Heart left ventricle (tissue), 16 donors: ENCODE results near the gene PTPRK. TPM values are rescaled to one million over a fixed set of nuclear protein-coding genes. Genes with fewer than 3 reads are reported as not detected.
A peak's percentile ranks its signal among the peaks of the same experiment; 100 is the strongest.

Source experiments
- ATAC-seq, 4 donors: fragments of 200-7000 bp; cut with Tn5 transposase; one replicate each; pipeline ENCODE4 v1.9.1; 2020 to 2022; ENCODE audit warnings: moderate library complexity in 4 of 4, mild to moderate bottlenecking in 3 of 4, moderate number of reproducible peaks in 1 of 4
- DNase-seq, 5 donors: peaks; one replicate each; pipeline ENCODE4 v3.0.0-alpha.2; 2020
- H3K27ac ChIP-seq, 12 donors: fragments of 200-600 bp; sonication (generic) in 4 of 12; one replicate each; pipeline versions ENCODE4 v1.5.0 to v1.8.0; 2016 to 2022; ENCODE audit warnings: mild to moderate bottlenecking in 2 of 12
- H3K27me3 ChIP-seq, 9 donors: fragments of 200-600 bp; sonication (generic) in 2 of 9; one replicate each; pipeline versions ENCODE4 v1.5.1 to v1.8.0; 2016 to 2022; ENCODE audit warnings: mild to moderate bottlenecking in 3 of 9
- H3K36me3 ChIP-seq, 9 donors: fragments of 200-600 bp; sonication (generic) in 2 of 9; one replicate each; pipeline versions ENCODE4 v1.5.0 to v1.8.0; 2018 to 2022; ENCODE audit warnings: mild to moderate bottlenecking in 2 of 9
- H3K4me1 ChIP-seq, 12 donors: fragments of 200-600 bp; sonication (generic) in 4 of 12; one replicate each; pipeline versions ENCODE4 v1.5.0 to v1.8.0; 2016 to 2022; ENCODE audit warnings: mild to moderate bottlenecking in 3 of 12
- H3K4me3 ChIP-seq, 12 donors: fragments of 200-600 bp; sonication (generic) in 4 of 12; one replicate each; pipeline versions ENCODE4 v1.5.0 to v1.8.0; 2017 to 2022; ENCODE audit warnings: mild to moderate bottlenecking in 9 of 12, moderate library complexity in 4 of 12
- H3K9me3 ChIP-seq, 12 donors: fragments of 200-600 bp; sonication (generic) in 4 of 12; one replicate each; pipeline versions ENCODE4 v1.5.0 to v1.8.0; 2016 to 2022; ENCODE audit warnings: mild to moderate bottlenecking in 1 of 12
- POLR2A ChIP-seq, 2 donors: fragments of 450-650 bp; IDR thresholded peaks; one replicate each; pipeline ENCODE4 v1.6.1; 2017; ENCODE audit warnings: antibody characterized with exemption in 2 of 2, mild to moderate bottlenecking in 2 of 2, moderate library complexity in 2 of 2
- WGBS, 4 donors: extraction: QIAGEN DNeasy Blood & Tissue Kit in 2 of 4; methylation state at CpG; one replicate each; pipeline versions ENCODE4 v1.1.5 to v1.1.7; 2013 to 2018; 5-methylcytosine and 5-hydroxymethylcytosine counted together
- intact Hi-C, 10 donors: fragments of 100-400 bp; cut with DNase I; formaldehyde crosslinking; loops; one replicate each; pipeline versions ENCODE4 v1.11.1 to v1.14.2; 2022
- polyA plus RNA-seq, 2 donors: library from polyadenylated mRNA; stranded (reverse); fragments of 200-250 nt; gene quantifications; one replicate each; pipeline ENCODE4 v1.2.3, GENCODE V29; 2013
- total RNA-seq, 9 donors: library from RNA; depleted of rRNA in 2 of 9; stranded (reverse); fragments of >200 nt in 2 of 9; fragmentation: NEBNext Ultra II Directional in 3 of 9; extraction: Animal tissue kit (Norgen Biotek cat#: 25700) in 3 of 9; gene quantifications; one replicate each; pipeline versions ENCODE4 v1.1.0 to v1.2.4, GENCODE V29; 2016 to 2023
- TF ChIP-seq, protein P1 (sequence below), 12 donors: fragments of 200-600 bp; sonication (generic) in 4 of 12; IDR thresholded peaks; one replicate each; pipeline versions ENCODE4 v1.5.0 to v1.8.0; 2018 to 2022; ENCODE audit warnings: antibody characterized with exemption in 12 of 12, mild to moderate bottlenecking in 5 of 12
- donor health status: ischemic (EF 13 %, LVEDD 7.1; RV severe dilation, severe dysfunction).
- donor health status: healthy with polysubstance abuse.
- donor health status: DM: no; HTN: yes; CAD: no.
- donor health status: DM: no; HTN: no; CAD: no.
- donor health status: ischemic (EF 25% LVEDD 6.9; RV normal size, moderate dysfunction).
- donor health status: ischemic (EF 25% LVEDD 5.7; RV mildly dilated, moderate dysfunction).
- donor health status: healthy.
- donor health status: DM: yes; HTN: yes; CAD: no.
- donor health status: ischemic (EF 35%, LVEDD 5.7; RV mildly dilated, moderate dysfunction).
- donor health status: nonischemic (EF 11% LVEDD 7.7; RV severe dilation, severe dysfunction).
- donor health status: DM: yes; HTN: yes; CAD: no.
- donor health status: PGD.
- donor health status: ischemic (EF 29% LVEDD 5.4; RV normal size, mild dysfunction).
- donor health status: nonischemic (EF 23%, LVEDD 6.1; RV moderate dilation, normal function).

PTPRK gene
- total and polyA plus RNA-seq, 11 donors: 5.4 to 50.8 (median 38.5) TPM

- Histone ChIP-seq H3K4me1 (peaks cover 0 to 29% (median 8%) of the 10 kb centered on the region in 12 donors), H3K36me3 (no peaks in the 10 kb centered on the region), H3K9me3 (no peaks in the 10 kb centered on the region), H3K27me3 (no peaks in the 10 kb centered on the region), H3K4me3 (no peak overlapping the region), H3K27ac (no peak overlapping the region)
- ATAC-seq: peak in 2 of 4 donors; percentile 45 to 46
- TF ChIP-seq, protein P1, sequence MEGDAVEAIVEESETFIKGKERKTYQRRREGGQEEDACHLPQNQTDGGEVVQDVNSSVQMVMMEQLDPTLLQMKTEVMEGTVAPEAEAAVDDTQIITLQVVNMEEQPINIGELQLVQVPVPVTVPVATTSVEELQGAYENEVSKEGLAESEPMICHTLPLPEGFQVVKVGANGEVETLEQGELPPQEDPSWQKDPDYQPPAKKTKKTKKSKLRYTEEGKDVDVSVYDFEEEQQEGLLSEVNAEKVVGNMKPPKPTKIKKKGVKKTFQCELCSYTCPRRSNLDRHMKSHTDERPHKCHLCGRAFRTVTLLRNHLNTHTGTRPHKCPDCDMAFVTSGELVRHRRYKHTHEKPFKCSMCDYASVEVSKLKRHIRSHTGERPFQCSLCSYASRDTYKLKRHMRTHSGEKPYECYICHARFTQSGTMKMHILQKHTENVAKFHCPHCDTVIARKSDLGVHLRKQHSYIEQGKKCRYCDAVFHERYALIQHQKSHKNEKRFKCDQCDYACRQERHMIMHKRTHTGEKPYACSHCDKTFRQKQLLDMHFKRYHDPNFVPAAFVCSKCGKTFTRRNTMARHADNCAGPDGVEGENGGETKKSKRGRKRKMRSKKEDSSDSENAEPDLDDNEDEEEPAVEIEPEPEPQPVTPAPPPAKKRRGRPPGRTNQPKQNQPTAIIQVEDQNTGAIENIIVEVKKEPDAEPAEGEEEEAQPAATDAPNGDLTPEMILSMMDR (IDR thresholded peaks at IDR 0.05): no peak
- no peak for TF ChIP-seq POLR2A (IDR thresholded peaks at IDR 0.05)
- no peak for DNase-seq
- intact Hi-C loops: loop anchor here in 1 of 10 donors (5.0 kb wide), 1 partner anchor 75 kb away; no protein-coding TSS in a partner anchor
- 21 to 29% (median 25%) methylated on average over 3 of the region's 3 CpGs for WGBS, 4 donors
Observed at GRCh38 chr6:128097009-128097408, 423.4 kb downstream of the PTPRK start.

GRCh38 chr6:128095362-128095761, 425.0 kb downstream of the PTPRK start:
- ATAC-seq (no peak), DNase-seq (no peak)
- H3K9me3 ChIP-seq: no peaks in the 10 kb centered on the region
- no peaks in the 10 kb centered on the region for H3K27me3 ChIP-seq
- H3K4me3 ChIP-seq: no peak overlapping the region
- intact Hi-C loops: loop anchor here in 1 of 10 donors (5.0 kb wide), 1 partner anchor 77 kb away; no protein-coding TSS in a partner anchor
- H3K4me1 ChIP-seq: peaks cover 0 to 29% (median 8%) of the 10 kb centered on the region in 12 donors
- H3K36me3 ChIP-seq: no peaks in the 10 kb centered on the region
- no peak overlapping the region for H3K27ac ChIP-seq
- TF ChIP-seq POLR2A (IDR thresholded peaks at IDR 0.05): no peak
- TF ChIP-seq, protein P1 (IDR thresholded peaks at IDR 0.05): no peak

GRCh38 chr6:128079021-128079420, 441.4 kb downstream of the PTPRK start:
- no peaks in the 10 kb centered on the region for H3K27me3 ChIP-seq
- no peaks in the 10 kb centered on the region for H3K9me3 ChIP-seq
- no peak overlapping the region for H3K27ac ChIP-seq
- DNase-seq (no peak), ATAC-seq (no peak)
- WGBS, 4 donors: 91 to 95% (median 94%) methylated on average over 4 of the region's 4 CpGs
- H3K4me3 ChIP-seq: no peak overlapping the region
- H3K36me3 ChIP-seq: peaks cover 0 to 61% (median 8%) of the 10 kb centered on the region in 9 donors
- intact Hi-C loops: no loop called here
- no peak for TF ChIP-seq POLR2A (IDR thresholded peaks at IDR 0.05)
- TF ChIP-seq, protein P1 (IDR thresholded peaks at IDR 0.05): no peak
- H3K4me1 ChIP-seq: no peaks in the 10 kb centered on the region

DNA sequence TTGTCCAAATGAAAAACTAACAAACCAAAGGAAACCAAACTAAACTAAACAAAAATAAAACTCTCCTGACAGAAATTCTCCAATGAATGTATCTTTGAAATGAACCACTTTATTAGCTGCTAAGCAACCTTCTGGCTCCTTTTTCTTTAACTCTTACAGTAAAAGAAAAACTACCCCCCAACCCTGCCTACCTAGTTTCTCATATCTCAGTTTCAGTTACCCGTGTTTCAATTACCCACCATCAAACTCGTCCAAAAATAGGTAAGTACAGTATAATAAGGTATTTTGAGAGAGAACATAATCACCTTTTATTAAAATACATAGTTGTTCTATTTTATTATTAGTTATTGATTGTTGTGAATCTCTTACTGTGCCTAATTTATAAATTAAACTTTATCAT, 442.1 kb downstream of the PTPRK start:
- Histone ChIP-seq H3K9me3 (no peaks in the 10 kb centered on the region), H3K36me3 (peaks cover 0 to 55% (median 8%) of the 10 kb centered on the region in 9 donors), H3K4me1 (no peaks in the 10 kb centered on the region), H3K27me3 (no peaks in the 10 kb centered on the region), H3K27ac (no peak overlapping the region), H3K4me3 (no peak overlapping the region)
- no peak for ATAC-seq
- intact Hi-C loops: no loop called here
- DNase-seq: no peak
- TF ChIP-seq POLR2A (IDR thresholded peaks at IDR 0.05): no peak
- TF ChIP-seq, protein P1 (IDR thresholded peaks at IDR 0.05): no peak
- 83 to 90% (median 87%) methylated on average over 2 of the region's 2 CpGs for WGBS, 4 donors
